PC-3 (cell line): ENCODE data around the gene NR2F2. TPM values are rescaled to one million over a fixed set of nuclear protein-coding genes. Genes with fewer than 3 reads are reported as not detected.

Experiments
- ATAC-seq: fragments of 200-7000 bp; cut with Tn5 transposase; 2 replicates; pipeline ENCODE4 v1.9.1; 2020; ENCODE audit warnings: mild to moderate bottlenecking, moderate library complexity
- BruUV-seq: library from RNA; stranded (reverse); fragments of 400-500 nt; replicated peaks from 2 replicates; lab custom pipeline; 2021; lab: Mats Ljungman, UMichigan
- CTCF ChIA-PET: fragments of 300-600 bp; sonication (Branson Sonifier 250); formaldehyde crosslinking; loops from one replicate; lab custom pipeline; 2022; ENCODE audit warnings: antibody characterized with exemption; lab: Charles Lee
- POLR2A ChIA-PET: fragments of 300-600 bp; sonication (Branson Sonifier 250); formaldehyde crosslinking; loops from one replicate; lab custom pipeline; 2022; ENCODE audit warnings: antibody characterized with exemption; ENCODE audit not compliant: unreplicated experiment; lab: Charles Lee
- DNase-seq: peaks from one replicate; pipeline ENCODE4 v3.0.0-alpha.2; 2015
- H2AFZ ChIP-seq: fragments of 300-600 bp; sonication (generic); 2 replicates; pipeline ENCODE4 v1.6.0; 2016; ENCODE audit warnings: antibody characterized with exemption, low read length
- H3F3A ChIP-seq: fragments of 300-600 bp; sonication (generic); one replicate; pipeline ENCODE4 v1.6.0; 2017; ENCODE audit warnings: antibody characterized with exemption, low read length, control low read depth, mild to moderate bottlenecking; ENCODE audit not compliant: unreplicated experiment
- H3K27ac ChIP-seq: fragments of 300-600 bp; sonication (generic); 2 replicates; pipeline ENCODE4 v1.5.1; 2016; ENCODE audit warnings: mild to moderate bottlenecking, low read length
- H3K27me3 ChIP-seq: fragments of 300-600 bp; sonication (generic); 2 replicates; pipeline ENCODE4 v1.6.1; 2016; ENCODE audit warnings: low read length, mixed read lengths
- H3K36me3 ChIP-seq: fragments of 300-600 bp; sonication (generic); 2 replicates; pipeline ENCODE4 v1.6.1; 2016; ENCODE audit warnings: low read depth, mixed run types, low read length, mixed read lengths
- H3K4me1 ChIP-seq: fragments of 300-600 bp; sonication (generic); 2 replicates; pipeline ENCODE4 v1.5.1; 2016; ENCODE audit warnings: low read length; ENCODE audit not compliant: insufficient read depth
- H3K4me2 ChIP-seq: fragments of 300-600 bp; sonication (generic); 2 replicates; pipeline ENCODE4 v1.6.0; 2016; ENCODE audit warnings: low read length
- H3K4me3 ChIP-seq: fragments of 300-600 bp; sonication (generic); 2 replicates; pipeline ENCODE4 v1.5.1; 2016; ENCODE audit warnings: mild to moderate bottlenecking, low read length, mixed read lengths
- H3K79me2 ChIP-seq: fragments of 300-600 bp; sonication (generic); 2 replicates; pipeline ENCODE4 v1.6.1; 2017; ENCODE audit warnings: low read length, mixed read lengths
- H3K9ac ChIP-seq: fragments of 300-600 bp; sonication (generic); 2 replicates; pipeline ENCODE4 v1.6.0; 2016; ENCODE audit warnings: mild to moderate bottlenecking, low read length
- H3K9me2 ChIP-seq: fragments of 300-600 bp; sonication (generic); replicated peaks from 2 replicates; pipeline ENCODE4 v1.6.1; 2016; ENCODE audit warnings: mixed run types, low read length, mixed read lengths
- H3K9me3 ChIP-seq: fragments of 300-600 bp; sonication (generic); 2 replicates; pipeline ENCODE4 v1.6.1; 2016; ENCODE audit warnings: low read length, mixed read lengths
- H4K20me1 ChIP-seq: fragments of 300-600 bp; sonication (generic); 2 replicates; pipeline ENCODE4 v1.6.1; 2016; ENCODE audit warnings: low read length, mixed read lengths
- CTCF ChIP-seq: fragments of 300-600 bp; sonication (generic); conservative IDR thresholded peaks from 2 replicates; pipeline ENCODE4 v1.5.1; 2017; ENCODE audit warnings: antibody characterized with exemption, low read depth, mild to moderate bottlenecking, low read length
- EZH2 ChIP-seq: fragments of 300-600 bp; sonication (generic); IDR thresholded peaks from one replicate; pipeline ENCODE4 v1.6.1; 2017; ENCODE audit warnings: antibody characterized with exemption, mild to moderate bottlenecking, low read length; ENCODE audit not compliant: unreplicated experiment
- EZH2phosphoT487 ChIP-seq: fragments of 300-600 bp; sonication (generic); IDR thresholded peaks from 2 replicates; pipeline ENCODE4 v1.6.1; 2018; ENCODE audit warnings: mild to moderate bottlenecking, antibody characterized with exemption, low read length, borderline replicate concordance
- intact Hi-C: fragments of 100-400 bp; cut with micrococcal nuclease; formaldehyde crosslinking; loops from 2 replicates; pipeline ENCODE4 v1.9.0; 2023
- total RNA-seq: library from RNA; depleted of rRNA; stranded (reverse); fragments of >200 nt; gene quantifications from 2 replicates; pipeline ENCODE4 v1.2.3, GENCODE V29; 2014

The NR2F2 gene
- total RNA-seq, 1 experiment from 2014 or later, result 19.6 TPM

DNA sequence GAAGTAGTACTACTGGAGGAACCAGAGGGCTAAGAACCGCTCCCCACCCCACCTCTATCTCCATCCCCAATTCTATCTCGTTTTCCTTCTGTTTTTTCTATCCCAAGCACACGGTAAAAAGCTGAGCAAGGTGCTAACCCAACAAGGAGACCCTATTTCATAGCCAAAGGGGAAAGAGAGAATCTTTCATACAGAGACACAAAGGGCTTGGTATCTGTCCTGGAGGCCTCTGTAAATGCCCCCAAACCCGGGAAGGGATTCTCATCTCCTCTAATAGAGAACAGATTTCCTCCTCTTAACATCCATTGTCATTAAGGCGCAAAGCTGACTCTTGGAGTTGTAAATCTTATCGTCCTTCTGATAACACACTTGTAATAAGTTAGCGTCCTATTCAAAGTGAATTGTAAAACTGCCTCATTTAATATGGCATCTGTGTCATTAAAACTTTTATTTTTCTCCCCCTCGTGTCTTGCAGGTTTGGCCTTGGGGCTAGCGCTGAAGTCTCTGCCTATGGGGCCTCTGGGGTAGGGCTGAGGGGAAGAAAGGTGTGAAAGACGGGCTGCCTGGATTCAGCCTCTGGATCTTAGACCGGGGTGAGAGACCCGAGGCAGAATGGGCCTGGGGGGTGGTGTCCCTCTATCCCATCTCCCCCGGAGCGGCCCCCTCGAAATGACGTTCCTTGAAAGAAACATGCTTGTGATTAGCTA lies 12.1 kb downstream of the NR2F2 start:
- peaks cover 8% of the 10 kb centered on the region; the same call in 1 of the 2 replicates for H3K4me1 ChIP-seq
- no peak for TF ChIP-seq CTCF
- no peak for TF ChIP-seq EZH2phosphoT487
- TF ChIP-seq EZH2, result no peak
- no peak overlapping the region for H3K27ac ChIP-seq
- no peak overlapping the region for H3K4me3 ChIP-seq
- ChIA-PET CTCF (interaction anchor here (0.7 kb wide), 1 partner anchor 16 kb away, joined by 3 read pairs; no protein-coding TSS in a partner anchor), POLR2A (interaction anchor here (0.7 kb wide), 1 partner anchor 1076 kb away, joined by 7 read pairs; no protein-coding TSS in a partner anchor)
- 0 out of 2 replicates have a peak, but pooled peaks cover 3% of the 10 kb centered on the region for H4K20me1 ChIP-seq
- BruUV-seq, result no TSS peak
- H3K27me3 ChIP-seq, result no peaks in the 10 kb centered on the region
- ATAC-seq (no peak), DNase-seq (no peak)
- no peaks in the 10 kb centered on the region for H3K9me3 ChIP-seq
- H3K9ac ChIP-seq, result no peak overlapping the region
- no peaks in the 10 kb centered on the region for H3F3A ChIP-seq
- no peak overlapping the region for H2AFZ ChIP-seq
- H3K79me2 ChIP-seq, result peaks cover 99% of the 10 kb centered on the region
- peaks cover 5% of the 10 kb centered on the region; the same call in 1 of the 2 replicates for H3K36me3 ChIP-seq
- no peak overlapping the region for H3K4me2 ChIP-seq
- H3K9me2 ChIP-seq, result no peaks in the 10 kb centered on the region
- intact Hi-C loops, result no loop called here

DNA sequence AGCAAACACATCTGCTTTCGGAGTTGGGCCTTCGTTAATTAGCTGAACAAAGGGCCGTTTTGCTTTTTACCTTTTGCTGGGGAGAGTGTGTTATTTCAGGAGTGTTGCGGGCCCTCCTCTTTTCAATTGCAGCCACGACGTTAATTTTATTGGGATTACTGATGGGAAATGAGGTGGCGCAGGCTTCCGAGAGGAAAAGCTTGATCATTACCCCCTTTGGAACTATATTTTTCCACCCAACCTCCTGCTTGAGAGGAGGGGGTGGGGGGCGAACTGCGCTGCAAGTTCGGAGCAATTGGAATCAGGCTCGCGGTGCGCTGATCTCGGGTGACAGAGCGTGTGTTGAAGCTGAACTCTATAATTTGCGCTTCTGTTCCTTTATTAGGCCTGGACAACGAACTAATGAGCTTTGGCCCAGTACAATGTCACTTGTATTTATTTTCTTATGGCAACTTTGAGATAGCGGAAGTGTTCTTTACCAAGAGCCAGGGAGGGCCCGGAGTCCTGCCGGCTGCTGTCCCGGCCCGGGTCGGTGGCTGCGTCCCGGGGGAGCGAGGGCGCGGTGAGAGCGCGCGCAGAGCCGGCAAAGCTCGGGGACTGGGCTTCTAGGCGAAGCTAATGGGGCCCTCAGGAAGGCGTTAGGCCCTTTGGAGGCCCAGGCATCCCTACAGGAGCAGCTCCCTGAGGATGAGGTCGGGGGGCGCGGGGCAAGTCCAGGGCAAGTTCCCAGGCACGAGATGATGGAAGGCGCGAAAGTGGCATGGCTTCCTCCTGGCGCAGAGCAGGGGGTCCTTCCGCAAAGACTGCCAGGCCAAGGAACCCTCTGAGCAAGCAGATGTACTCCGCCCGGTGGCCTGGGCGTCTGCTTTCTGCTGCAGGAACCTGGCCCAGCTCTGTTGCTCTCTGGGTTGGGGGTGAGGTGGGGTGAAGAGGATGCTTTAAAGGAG lies 12.9 kb downstream of the NR2F2 start:
- no peak for DNase-seq
- H3K9me3 ChIP-seq, result no peaks in the 10 kb centered on the region
- H2AFZ ChIP-seq, result no peak overlapping the region
- peaks cover 6% of the 10 kb centered on the region; the same call in 1 of the 2 replicates for H3K4me1 ChIP-seq
- TF ChIP-seq CTCF, result no peak
- no peak for TF ChIP-seq EZH2phosphoT487
- TF ChIP-seq EZH2, result no peak
- no peak overlapping the region for H3K27ac ChIP-seq
- no peaks in the 10 kb centered on the region for H3K27me3 ChIP-seq
- peaks cover 2% of the 10 kb centered on the region; the same call in 1 of the 2 replicates for H3K36me3 ChIP-seq
- no peak overlapping the region for H3K4me2 ChIP-seq
- intact Hi-C loops, result no loop called here
- H3K4me3 ChIP-seq, result no peak overlapping the region
- H4K20me1 ChIP-seq, result no peaks in the 10 kb centered on the region
- ChIA-PET CTCF (no interaction called here), POLR2A (no interaction called here)
- H3K79me2 ChIP-seq, result peaks cover 98% of the 10 kb centered on the region
- H3F3A ChIP-seq, result no peaks in the 10 kb centered on the region
- BruUV-seq, result no TSS peak
- H3K9me2 ChIP-seq, result no peaks in the 10 kb centered on the region
- H3K9ac ChIP-seq, result no peak overlapping the region
- ATAC-seq, result no peak
